Esophagus squamous epithelium (tissue), 4 donors: ENCODE measurements around the gene TAF10.

Source experiments
- POLR2A ChIP-seq, 4 donors: fragments of 450-650 bp; IDR thresholded peaks; one replicate each; pipeline ENCODE4 v1.6.1; 2017; ENCODE audit warnings: antibody characterized with exemption in 4 of 4, mild to moderate bottlenecking in 4 of 4, moderate library complexity in 3 of 4
- TF ChIP-seq, protein P1 (sequence below), 6 experiments: fragments of 450-650 bp in 4 of 6; fragments of 200-600 bp in 2 of 6; sonication (generic) in 2 of 6; IDR thresholded peaks; one replicate each; pipeline ENCODE4 v1.5.1; 2016 to 2019; ENCODE audit warnings: antibody characterized with exemption in 6 of 6, mild to moderate bottlenecking in 4 of 6, moderate library complexity in 4 of 6

DNA sequence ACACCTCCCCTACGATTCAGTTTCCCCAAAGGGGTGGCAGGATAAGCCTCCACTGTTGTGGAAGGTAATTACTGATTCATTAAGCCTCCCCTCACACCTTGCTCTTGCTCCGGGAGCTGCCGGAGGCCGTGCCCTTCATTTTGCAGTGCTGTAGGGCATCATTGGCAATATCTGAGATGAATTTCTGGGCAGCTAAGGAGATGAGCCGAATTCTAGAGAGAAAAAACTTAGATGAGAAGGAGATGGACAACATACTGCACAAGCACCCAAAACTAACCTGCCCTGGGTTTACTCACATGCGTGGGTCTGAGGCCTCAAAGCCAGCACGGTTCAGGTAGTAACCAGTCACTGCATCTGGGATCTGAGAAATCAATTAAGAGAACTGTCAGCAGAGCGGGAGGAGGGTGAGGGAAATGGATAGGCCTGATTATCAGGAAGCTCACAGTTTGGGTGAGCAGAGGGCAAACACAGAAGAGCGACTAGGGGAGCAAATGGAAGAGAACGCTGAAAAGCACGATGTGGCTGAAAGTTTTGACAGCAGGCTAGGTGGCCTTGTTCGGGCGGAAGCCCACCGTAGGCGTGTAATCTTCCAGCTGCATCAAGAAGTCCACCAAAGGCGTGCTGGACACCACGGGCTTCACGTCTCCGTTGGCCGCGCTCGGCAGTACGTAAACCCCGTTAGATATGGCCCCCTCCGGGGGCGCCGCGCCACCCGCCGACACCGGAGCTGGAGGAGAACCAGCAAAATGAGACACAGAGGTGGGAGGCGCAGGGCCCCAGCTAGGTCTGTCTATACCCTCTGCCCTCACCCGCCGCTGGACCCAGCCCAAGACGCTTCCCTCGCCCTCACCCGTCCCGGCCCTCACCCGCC, 689 bp downstream of the TAF10 start:
- no peak for TF ChIP-seq POLR2A (IDR thresholded peaks at IDR 0.05)
- TF ChIP-seq, protein P1, sequence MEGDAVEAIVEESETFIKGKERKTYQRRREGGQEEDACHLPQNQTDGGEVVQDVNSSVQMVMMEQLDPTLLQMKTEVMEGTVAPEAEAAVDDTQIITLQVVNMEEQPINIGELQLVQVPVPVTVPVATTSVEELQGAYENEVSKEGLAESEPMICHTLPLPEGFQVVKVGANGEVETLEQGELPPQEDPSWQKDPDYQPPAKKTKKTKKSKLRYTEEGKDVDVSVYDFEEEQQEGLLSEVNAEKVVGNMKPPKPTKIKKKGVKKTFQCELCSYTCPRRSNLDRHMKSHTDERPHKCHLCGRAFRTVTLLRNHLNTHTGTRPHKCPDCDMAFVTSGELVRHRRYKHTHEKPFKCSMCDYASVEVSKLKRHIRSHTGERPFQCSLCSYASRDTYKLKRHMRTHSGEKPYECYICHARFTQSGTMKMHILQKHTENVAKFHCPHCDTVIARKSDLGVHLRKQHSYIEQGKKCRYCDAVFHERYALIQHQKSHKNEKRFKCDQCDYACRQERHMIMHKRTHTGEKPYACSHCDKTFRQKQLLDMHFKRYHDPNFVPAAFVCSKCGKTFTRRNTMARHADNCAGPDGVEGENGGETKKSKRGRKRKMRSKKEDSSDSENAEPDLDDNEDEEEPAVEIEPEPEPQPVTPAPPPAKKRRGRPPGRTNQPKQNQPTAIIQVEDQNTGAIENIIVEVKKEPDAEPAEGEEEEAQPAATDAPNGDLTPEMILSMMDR (IDR thresholded peaks at IDR 0.05): no peak
